ENCODE data around the gene SLIRP. TPM values are rescaled to one million over a fixed set of nuclear protein-coding genes. Genes with fewer than 3 reads are reported as not detected.

The SLIRP gene
- total and polyA plus RNA-seq, 5 donors = 152 to 610 (median 155) TPM

Other genes with a start within 250 kb of the SLIRP start
- not detected for gene ISM2, start 209.3 kb upstream of the SLIRP start, total RNA-seq
- not detected for gene ISM2, start 209.3 kb upstream of the SLIRP start, polyA plus RNA-seq
- gene SPTLC2, start 91.5 kb upstream of the SLIRP start, total RNA-seq = 10 to 100 TPM; 10.7 to 15.8 (median 13.0) TPM
- 4.8 TPM for gene SPTLC2, start 91.5 kb upstream of the SLIRP start, polyA plus RNA-seq
- gene ALKBH1, start 80 bp upstream of the SLIRP start, total RNA-seq = 10 to 100 TPM in 2 of 4 donors, 1 to 10 TPM in 2; 7.2 to 10.5 (median 9.9) TPM
- 8.3 TPM for gene ALKBH1, start 80 bp upstream of the SLIRP start, polyA plus RNA-seq
- gene SNW1, start 53.1 kb downstream of the SLIRP start, total RNA-seq = 10 to 100 TPM; 45.9 to 67.1 (median 56.0) TPM
- 38.2 TPM for gene SNW1, start 53.1 kb downstream of the SLIRP start, polyA plus RNA-seq
- 10 to 100 TPM in 2 of 4 donors, 1 to 10 TPM in 2; 5.5 to 11.8 (median 9.8) TPM for gene ADCK1, start 92.0 kb downstream of the SLIRP start, total RNA-seq
- gene ADCK1, start 92.0 kb downstream of the SLIRP start, polyA plus RNA-seq = 8.0 TPM

Data from right cardiac atrium (tissue), 5 donors.